Activated CD8-positive, alpha-beta memory T cell treated with anti-CD3 and anti-CD28 coated beads, Interleukin-2, amount 10 ng/mL, durations not matched to agents 7 days and 5 days (primary cell): ENCODE measurements around the gene GRAMD1C. TPM values are rescaled to one million over a fixed set of nuclear protein-coding genes. Genes with fewer than 3 reads are reported as not detected.

Experiments used
- ATAC-seq: fragments of 150-1000 bp; cut with Tn5 transposase; one replicate; pipeline ENCODE4 v1.10.0; 2021; ENCODE audit warnings: moderate library complexity
- CTCF ChIA-PET: fragments of 350-600 bp; sonication (Branson Sonifier 250); formaldehyde crosslinking; loops from one replicate; lab custom pipeline; 2021; ENCODE audit warnings: antibody characterized with exemption; lab: Charles Lee
- DNase-seq: peaks from one replicate; pipeline ENCODE4 v3.0.0-alpha.2; 2020
- H3K27ac Mint-ChIP-seq: one replicate; pipeline ENCODE4 v1.8.0; 2021; ENCODE audit warnings: mild to moderate bottlenecking, mixed read lengths
- H3K27me3 Mint-ChIP-seq: one replicate; pipeline ENCODE4 v1.8.0; 2021; ENCODE audit warnings: mixed read lengths
- H3K36me3 Mint-ChIP-seq: one replicate; pipeline ENCODE4 v1.8.0; 2021; ENCODE audit warnings: mild to moderate bottlenecking, mixed read lengths
- H3K4me1 Mint-ChIP-seq: one replicate; pipeline ENCODE4 v1.8.0; 2021; ENCODE audit warnings: mixed read lengths
- H3K4me3 Mint-ChIP-seq: one replicate; pipeline ENCODE4 v1.8.0; 2021; ENCODE audit warnings: mild to moderate bottlenecking, moderate library complexity, mixed read lengths
- H3K9me3 Mint-ChIP-seq: one replicate; pipeline ENCODE4 v1.8.0; 2022; ENCODE audit warnings: low read depth, mixed read lengths
- total RNA-seq, 2 experiments: library from RNA; stranded (reverse); gene quantifications; one replicate each; pipeline ENCODE4 v1.2.3, GENCODE V29; 2021

GRAMD1C gene
- total RNA-seq, 2 experiments from 2014 or later = 0.40 to 1.1 TPM

DNA sequence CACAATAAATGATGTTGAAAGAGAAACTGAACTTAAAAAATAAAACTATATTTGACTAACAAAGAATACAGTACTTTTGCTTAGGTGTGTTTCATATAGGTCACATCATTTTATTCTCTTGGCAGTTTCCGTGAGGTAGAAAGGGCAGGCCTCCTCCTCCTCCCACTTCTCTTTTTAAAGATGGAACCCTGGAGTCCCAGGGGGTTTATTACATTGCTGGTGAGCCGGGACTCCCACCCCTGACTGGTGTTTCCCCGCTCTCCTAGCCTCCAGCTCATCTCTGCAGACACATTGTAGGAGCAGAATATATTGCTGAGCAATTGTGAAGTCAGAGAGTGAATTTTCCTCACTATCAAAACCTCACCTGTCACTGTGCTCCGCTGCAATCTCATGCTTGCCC lies 139.2 kb downstream of the GRAMD1C start:
- Mint-ChIP-seq H3K9me3 (peaks cover 13% of the 10 kb centered on the region), H3K4me3 (no peak overlapping the region), H3K36me3 (peaks cover 23% of the 10 kb centered on the region), H3K4me1 (no peaks in the 10 kb centered on the region), H3K27ac (no peak overlapping the region), H3K27me3 (no peaks in the 10 kb centered on the region)
- DNase-seq (no peak), ATAC-seq (no peak)
- CTCF ChIA-PET = interaction anchor here (1.1 to 1.3 kb wide), 2 partner anchors 13 to 14 kb away, joined by 3 to 4 read pairs; no protein-coding TSS in a partner anchor

DNA sequence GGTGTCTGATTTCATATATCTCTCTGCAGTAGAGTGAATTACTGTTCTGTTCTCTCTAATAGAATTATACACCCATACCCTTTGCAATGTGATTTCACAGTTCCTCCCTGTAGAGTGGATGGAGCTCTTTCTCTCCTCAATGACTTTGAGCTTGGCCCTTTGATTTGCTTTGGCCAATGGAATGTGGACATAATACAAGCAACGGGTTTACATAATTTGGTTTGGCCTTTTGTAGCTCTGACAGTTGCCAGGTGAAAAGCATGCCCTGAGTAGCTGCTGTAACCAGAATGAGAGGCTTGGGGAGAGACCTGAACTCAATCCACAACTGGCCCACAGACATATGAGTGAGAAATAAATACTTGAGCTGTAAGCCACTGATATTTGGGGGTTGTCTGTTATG lies 141.3 kb downstream of the GRAMD1C start:
- peaks cover 5% of the 10 kb centered on the region for H3K36me3 Mint-ChIP-seq

DNA sequence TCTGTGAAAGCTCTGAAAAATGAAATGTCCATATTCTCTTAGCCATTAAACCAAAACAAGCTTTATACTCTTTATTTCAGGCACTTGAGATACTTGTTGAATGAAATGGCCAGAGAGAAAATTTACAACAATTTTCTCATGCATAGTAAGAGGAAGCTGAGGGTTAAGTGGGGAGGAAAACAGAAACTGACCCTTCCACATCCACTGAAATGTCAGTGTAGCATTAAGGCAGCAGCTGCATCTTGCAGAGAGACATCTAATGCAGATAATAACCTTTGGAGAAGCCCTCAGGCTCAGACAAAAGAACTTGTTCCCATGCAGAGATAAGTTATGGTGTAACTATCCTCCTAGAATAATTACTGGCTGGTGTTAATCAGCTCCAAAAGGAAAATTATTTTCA lies 143.2 kb downstream of the GRAMD1C start:
- Mint-ChIP-seq H3K4me3 (no peak overlapping the region), H3K4me1 (peaks cover 2% of the 10 kb centered on the region), H3K36me3 (peaks cover 2% of the 10 kb centered on the region), H3K27me3 (no peaks in the 10 kb centered on the region), H3K9me3 (no peaks in the 10 kb centered on the region), H3K27ac (no peak overlapping the region)
- CTCF ChIA-PET = no interaction called here
- DNase-seq (no peak), ATAC-seq (no peak)

More for the DNA sequence above, 141.3 kb downstream of the GRAMD1C start:
- ATAC-seq (no peak), DNase-seq (no peak)
- no peaks in the 10 kb centered on the region for H3K4me1 Mint-ChIP-seq
- H3K4me3 Mint-ChIP-seq = no peak overlapping the region
- no peaks in the 10 kb centered on the region for H3K9me3 Mint-ChIP-seq
- H3K27ac Mint-ChIP-seq = no peak overlapping the region
- CTCF ChIA-PET = interaction anchor here (1.7 kb wide), 1 partner anchor 253 kb away, joined by 3 read pairs; no protein-coding TSS in a partner anchor
- no peaks in the 10 kb centered on the region for H3K27me3 Mint-ChIP-seq

DNA sequence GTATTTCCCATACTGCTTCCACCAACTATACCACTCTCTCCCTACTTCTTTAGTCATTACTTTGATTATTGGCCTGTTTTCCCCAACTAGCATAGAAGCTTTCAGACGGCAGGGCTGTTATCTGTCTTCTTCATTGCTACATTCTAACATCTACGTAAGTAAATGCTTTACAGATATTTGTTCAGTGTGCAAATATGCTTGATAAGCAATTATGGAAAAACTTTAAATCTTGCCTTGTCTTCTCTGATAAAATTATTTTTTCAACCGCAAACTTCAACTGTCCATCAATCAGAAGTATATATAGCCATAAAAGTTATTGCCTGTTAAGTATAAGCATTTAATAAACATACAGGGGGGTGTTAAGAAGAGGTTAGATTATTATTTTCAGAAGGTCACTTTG lies 145.0 kb downstream of the GRAMD1C start:
- Mint-ChIP-seq H3K4me1 (peaks cover 2% of the 10 kb centered on the region), H3K4me3 (no peak overlapping the region), H3K36me3 (no peaks in the 10 kb centered on the region), H3K27ac (no peak overlapping the region), H3K9me3 (no peaks in the 10 kb centered on the region), H3K27me3 (no peaks in the 10 kb centered on the region)
- no peak for ATAC-seq
- CTCF ChIA-PET = no interaction called here
- no peak for DNase-seq

GRCh38 chr3:113985541-113985940 lies 147.0 kb downstream of the GRAMD1C start:
- H3K4me3 Mint-ChIP-seq = no peak overlapping the region
- no peaks in the 10 kb centered on the region for H3K27me3 Mint-ChIP-seq
- DNase-seq = no peak
- ATAC-seq = no peak
- CTCF ChIA-PET = interaction anchor here (0.8 to 1.3 kb wide), 2 partner anchors 12 to 16 kb away, joined by 3 read pairs; no protein-coding TSS in a partner anchor
- no peaks in the 10 kb centered on the region for H3K9me3 Mint-ChIP-seq
- H3K36me3 Mint-ChIP-seq = no peaks in the 10 kb centered on the region
- H3K4me1 Mint-ChIP-seq = peaks cover 2% of the 10 kb centered on the region
- no peak overlapping the region for H3K27ac Mint-ChIP-seq

Other genes starting within 250 kb of the GRAMD1C start
- 10 to 100 TPM; 14.5 to 15.2 TPM for gene USF3, start 142.1 kb upstream of the GRAMD1C start, total RNA-seq
- 100 to 1,000 TPM; 106 to 134 TPM for gene NAA50, start 92.5 kb upstream of the GRAMD1C start, total RNA-seq
- gene ATP6V1A, start 91.8 kb upstream of the GRAMD1C start, total RNA-seq = 10 to 100 TPM; 30.0 to 50.3 TPM
- 1 to 10 TPM; 3.0 to 3.9 TPM for gene ZDHHC23, start 109.2 kb downstream of the GRAMD1C start, total RNA-seq
- gene CCDC191, start 217.7 kb downstream of the GRAMD1C start, total RNA-seq = 1 to 10 TPM; 1.7 to 2.9 TPM
- gene QTRT2, start 217.9 kb downstream of the GRAMD1C start, total RNA-seq = 10 to 100 TPM; 30.1 to 32.8 TPM